HUES6 (cell line): Measurements from ENCODE around the gene HOOK2.
"Not testable (repeated sequence)": the region's sequence is repeated elsewhere in the genome, so short reads cannot be mapped to it uniquely, and the experiment has no call there.

ENCODE experiments used
- H3K27ac ChIP-seq: 2 replicates; pipeline ENCODE4 v1.7.0; 2013; ENCODE audit warnings: low read depth, mild to moderate bottlenecking, low read length, inconsistent platforms
- H3K27me3 ChIP-seq: 2 replicates; pipeline ENCODE4 v1.6.1; 2013; ENCODE audit warnings: low read length; ENCODE audit not compliant: control insufficient read depth, insufficient read depth
- H3K36me3 ChIP-seq: 2 replicates; pipeline ENCODE4 v1.6.1; 2013; ENCODE audit warnings: low read length; ENCODE audit not compliant: control insufficient read depth, insufficient read depth
- H3K4me1 ChIP-seq: 2 replicates; pipeline ENCODE4 v1.6.1; 2013; ENCODE audit warnings: low read length; ENCODE audit not compliant: control insufficient read depth, insufficient read depth
- H3K4me3 ChIP-seq: 2 replicates; pipeline ENCODE4 v1.5.1; 2013; ENCODE audit warnings: low read depth, low read length
- H3K9ac ChIP-seq: one replicate; pipeline ENCODE4 v1.6.1; 2013; ENCODE audit warnings: mild to moderate bottlenecking, low read length
- H3K9me3 ChIP-seq: 2 replicates; pipeline ENCODE4 v1.6.1; 2013; ENCODE audit warnings: low read depth, low read length; ENCODE audit not compliant: control insufficient read depth, insufficient read depth

HOOK2 gene

GRCh38 chr19:12745166-12745897 lies 30.0 kb downstream of the HOOK2 start:
- Histone ChIP-seq H3K4me1 (no peaks in the 10 kb centered on the region), H3K9ac (no peak overlapping the region), H3K4me3 (no peak overlapping the region), H3K27ac (no peak overlapping the region), H3K36me3 (peaks cover 54% of the 10 kb centered on the region), H3K9me3 (no peaks in the 10 kb centered on the region), H3K27me3 (peaks cover 11% of the 10 kb centered on the region)

GRCh38 chr19:12737835-12738351 lies 37.5 kb downstream of the HOOK2 start:
- H3K27ac ChIP-seq: no peak overlapping the region

GRCh38 chr19:12736995-12737834 lies 38.1 kb downstream of the HOOK2 start, which contains the start of gene GET3:
Gene GET3 (plus strand): TSS chr19:12737497. CDS start chr19:12737506, 9 bp downstream.
- H3K36me3 ChIP-seq: peaks cover 25% of the 10 kb centered on the region
- no peaks in the 10 kb centered on the region for H3K9me3 ChIP-seq
- H3K27ac ChIP-seq: peak within 1 kb of the TSS; percentile 96
- peaks cover 9% of the 10 kb centered on the region for H3K4me1 ChIP-seq
- peak within 1 kb of the TSS; percentile 92 for H3K9ac ChIP-seq
- H3K27me3 ChIP-seq: no peaks in the 10 kb centered on the region
- H3K4me3 ChIP-seq: peak within 1 kb of the TSS; percentile 87

More at GRCh38 chr19:12737835-12738351, 37.5 kb downstream of the HOOK2 start:
- Histone ChIP-seq H3K9ac (peak overlapping the region; percentile 92), H3K4me1 (peaks cover 9% of the 10 kb centered on the region), H3K9me3 (no peaks in the 10 kb centered on the region), H3K36me3 (peaks cover 27% of the 10 kb centered on the region), H3K27me3 (no peaks in the 10 kb centered on the region), H3K4me3 (peak overlapping the region; percentile 87)

GRCh38 chr19:12733369-12734214 lies 41.8 kb downstream of the HOOK2 start:
- Histone ChIP-seq H3K9me3 (no peaks in the 10 kb centered on the region), H3K27me3 (no peaks in the 10 kb centered on the region), H3K36me3 (peaks cover 35% of the 10 kb centered on the region), H3K4me1 (peaks cover 9% of the 10 kb centered on the region), H3K27ac (peak overlapping the region; percentile 96), H3K4me3 (peak overlapping the region; percentile 97), H3K9ac (peak overlapping the region; percentile 97)

- H3K27ac ChIP-seq: no peak overlapping the region
- peaks cover 8% of the 10 kb centered on the region for H3K4me1 ChIP-seq
- no peaks in the 10 kb centered on the region for H3K27me3 ChIP-seq
- H3K9me3 ChIP-seq: no peaks in the 10 kb centered on the region
- H3K9ac ChIP-seq: no peak overlapping the region
- H3K4me3 ChIP-seq: no peak overlapping the region
- peaks cover 38% of the 10 kb centered on the region for H3K36me3 ChIP-seq
These were observed 44.0 kb downstream of the HOOK2 start for GRCh38 chr19:12731337-12731736.

- Histone ChIP-seq H3K36me3 (peaks cover 38% of the 10 kb centered on the region), H3K4me3 (no peak overlapping the region), H3K4me1 (peaks cover 8% of the 10 kb centered on the region), H3K27me3 (no peaks in the 10 kb centered on the region), H3K9me3 (no peaks in the 10 kb centered on the region), H3K27ac (no peak overlapping the region), H3K9ac (no peak overlapping the region)
These were observed 45.3 kb downstream of the HOOK2 start for GRCh38 chr19:12730064-12730463.

- H3K9me3 ChIP-seq: no peaks in the 10 kb centered on the region
- H3K27ac ChIP-seq: no peak overlapping the region
- H3K36me3 ChIP-seq: peaks cover 38% of the 10 kb centered on the region
- no peak overlapping the region for H3K4me3 ChIP-seq
- no peak overlapping the region for H3K9ac ChIP-seq
- 0 out of 2 replicates have a peak, but pooled peaks cover 4% of the 10 kb centered on the region for H3K4me1 ChIP-seq
- H3K27me3 ChIP-seq: no peaks in the 10 kb centered on the region
These were observed 47.5 kb downstream of the HOOK2 start for GRCh38 chr19:12727745-12728433.

- 0 out of 2 replicates have a peak, but pooled peaks cover 4% of the 10 kb centered on the region for H3K4me1 ChIP-seq
- H3K27ac ChIP-seq: no peak overlapping the region
These were observed 48.4 kb downstream of the HOOK2 start for GRCh38 chr19:12726988-12727316.

GRCh38 chr19:12725612-12726011 lies 49.7 kb downstream of the HOOK2 start:
- H3K27ac ChIP-seq, H3K27me3 ChIP-seq, H3K4me1 ChIP-seq, H3K9ac ChIP-seq, H3K4me3 ChIP-seq, H3K9me3 ChIP-seq: not testable (repeated sequence)
- peaks cover 23% of the 10 kb centered on the region for H3K36me3 ChIP-seq

More at GRCh38 chr19:12726988-12727316, 48.4 kb downstream of the HOOK2 start:
- H3K4me3 ChIP-seq: no peak overlapping the region
- no peaks in the 10 kb centered on the region for H3K27me3 ChIP-seq
- H3K9ac ChIP-seq: no peak overlapping the region
- no peaks in the 10 kb centered on the region for H3K9me3 ChIP-seq
- peaks cover 34% of the 10 kb centered on the region for H3K36me3 ChIP-seq
